Liver (tissue), 3 donors: ENCODE results near the gene PDCD2L.

Source experiments
- EGR1 ChIP-seq, 2 donors: IDR thresholded peaks; 2 replicates each; pipeline ENCODE4 v1.6.1; 2016 to 2018; ENCODE audit warnings: antibody characterized with exemption in 2 of 2, low read depth in 2 of 2
- FOXA1 ChIP-seq: IDR thresholded peaks from 2 replicates; pipeline ENCODE4 v1.6.1; 2016; ENCODE audit warnings: antibody characterized with exemption
- GABPA ChIP-seq, 2 donors: IDR thresholded peaks in 1 of 2; conservative IDR thresholded peaks in 1 of 2; 2 replicates each; pipeline ENCODE4 v1.6.1; 2016; ENCODE audit warnings: antibody characterized with exemption in 2 of 2, mild to moderate bottlenecking in 1 of 2, moderate library complexity in 1 of 2
- JUND ChIP-seq, 2 donors: IDR thresholded peaks; 2 replicates each; pipeline ENCODE4 v1.6.1; 2016; ENCODE audit warnings: antibody characterized with exemption in 2 of 2
- RAD21 ChIP-seq, 2 donors: IDR thresholded peaks; 2 replicates each; pipeline ENCODE4 v1.6.1; 2016; ENCODE audit warnings: antibody characterized with exemption in 2 of 2, mild to moderate bottlenecking in 2 of 2
- RXRA ChIP-seq, 2 donors: IDR thresholded peaks; 2 replicates each; pipeline ENCODE4 v1.6.1; 2017 to 2018; ENCODE audit warnings: antibody characterized with exemption in 2 of 2, mild to moderate bottlenecking in 1 of 2
- SP1 ChIP-seq: IDR thresholded peaks from 2 replicates; pipeline ENCODE4 v1.6.1; 2018; ENCODE audit warnings: antibody characterized with exemption, mild to moderate bottlenecking
- TAF1 ChIP-seq: conservative IDR thresholded peaks from 2 replicates; pipeline ENCODE4 v1.6.1; 2016; ENCODE audit warnings: antibody characterized with exemption, mild to moderate bottlenecking
- YY1 ChIP-seq: IDR thresholded peaks from 2 replicates; pipeline ENCODE4 v1.6.1; 2016; ENCODE audit warnings: antibody characterized with exemption, mild to moderate bottlenecking
- TF ChIP-seq, protein P1 (sequence below): fragments of 150-350 bp; IDR thresholded peaks from 2 replicates; pipeline ENCODE4 v1.5.1; 2017; ENCODE audit warnings: improper control_type of control experiment, low read depth, low read length; ENCODE audit not compliant: missing input control
- TF ChIP-seq, protein P2 (sequence below): IDR thresholded peaks from 2 replicates; pipeline ENCODE4 v1.6.1; 2016; ENCODE audit warnings: antibody characterized with exemption, mild to moderate bottlenecking
- TF ChIP-seq, protein P3 (sequence below): IDR thresholded peaks from 2 replicates; pipeline ENCODE4 v1.6.1; 2016; ENCODE audit warnings: antibody characterized with exemption
- TF ChIP-seq, protein P4 (sequence below): IDR thresholded peaks from 2 replicates; pipeline ENCODE4 v1.6.1; 2016; ENCODE audit warnings: antibody characterized with exemption
- TF ChIP-seq, protein P5 (sequence below): IDR thresholded peaks from 2 replicates; pipeline ENCODE4 v1.6.1; 2016; ENCODE audit warnings: antibody characterized with exemption
- donor health status: healthy.
- donor health status: healthy.

DNA sequence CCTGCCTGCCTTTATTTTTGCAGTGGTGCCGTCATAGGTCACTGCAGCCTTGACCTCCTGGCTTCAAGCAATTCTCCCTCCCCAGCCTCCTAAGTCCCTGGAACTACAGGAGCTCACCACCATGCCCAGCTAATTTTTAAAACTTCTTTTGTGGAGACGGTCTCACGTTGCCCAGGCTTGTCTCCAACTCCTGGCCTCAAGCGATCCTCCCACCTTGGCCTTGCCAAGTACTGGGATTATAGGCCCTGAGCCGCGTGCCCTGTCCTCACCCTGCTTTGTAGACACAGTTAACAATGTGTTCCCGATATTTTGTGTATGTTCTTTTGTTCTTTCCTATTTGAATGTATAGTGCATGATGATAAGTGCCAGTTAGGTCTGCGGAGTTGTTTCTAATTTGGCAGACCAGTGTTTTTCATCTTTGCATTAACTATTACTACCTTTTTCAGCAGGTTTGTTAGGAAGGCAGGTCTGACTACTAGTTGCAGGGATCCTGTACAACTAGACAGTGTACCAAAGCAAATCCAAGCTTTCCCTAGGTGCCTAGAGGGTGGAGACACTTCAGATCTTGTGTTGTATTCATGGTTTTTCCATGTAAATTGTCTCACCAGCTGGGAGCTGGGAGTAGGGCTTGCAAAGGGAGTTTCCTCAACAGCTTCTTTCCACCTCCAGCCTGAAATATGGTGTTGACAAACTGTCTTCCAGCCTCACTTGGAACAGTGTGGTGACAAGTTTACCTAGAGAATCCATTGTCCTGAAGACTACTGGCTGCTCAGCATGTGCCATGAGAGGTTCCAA lies 67.9 kb downstream of the PDCD2L start:
- TF ChIP-seq RAD21 (IDR thresholded peaks at IDR 0.05) (no peak), YY1 (no peak), EGR1 (IDR thresholded peaks at IDR 0.05; ENCODE audit: low read depth in 2 of 2) (no peak), FOXA1 (no peak), TAF1 (no peak), GABPA (IDR thresholded peaks at IDR 0.05 in 1 of 2, conservative IDR thresholded peaks at IDR 0.05 in 1 of 2) (no peak), RXRA (IDR thresholded peaks at IDR 0.05) (no peak), SP1 (no peak), JUND (IDR thresholded peaks at IDR 0.05) (no peak)
- TF ChIP-seq, protein P1, sequence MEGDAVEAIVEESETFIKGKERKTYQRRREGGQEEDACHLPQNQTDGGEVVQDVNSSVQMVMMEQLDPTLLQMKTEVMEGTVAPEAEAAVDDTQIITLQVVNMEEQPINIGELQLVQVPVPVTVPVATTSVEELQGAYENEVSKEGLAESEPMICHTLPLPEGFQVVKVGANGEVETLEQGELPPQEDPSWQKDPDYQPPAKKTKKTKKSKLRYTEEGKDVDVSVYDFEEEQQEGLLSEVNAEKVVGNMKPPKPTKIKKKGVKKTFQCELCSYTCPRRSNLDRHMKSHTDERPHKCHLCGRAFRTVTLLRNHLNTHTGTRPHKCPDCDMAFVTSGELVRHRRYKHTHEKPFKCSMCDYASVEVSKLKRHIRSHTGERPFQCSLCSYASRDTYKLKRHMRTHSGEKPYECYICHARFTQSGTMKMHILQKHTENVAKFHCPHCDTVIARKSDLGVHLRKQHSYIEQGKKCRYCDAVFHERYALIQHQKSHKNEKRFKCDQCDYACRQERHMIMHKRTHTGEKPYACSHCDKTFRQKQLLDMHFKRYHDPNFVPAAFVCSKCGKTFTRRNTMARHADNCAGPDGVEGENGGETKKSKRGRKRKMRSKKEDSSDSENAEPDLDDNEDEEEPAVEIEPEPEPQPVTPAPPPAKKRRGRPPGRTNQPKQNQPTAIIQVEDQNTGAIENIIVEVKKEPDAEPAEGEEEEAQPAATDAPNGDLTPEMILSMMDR, result no peak
- TF ChIP-seq, protein P2, sequence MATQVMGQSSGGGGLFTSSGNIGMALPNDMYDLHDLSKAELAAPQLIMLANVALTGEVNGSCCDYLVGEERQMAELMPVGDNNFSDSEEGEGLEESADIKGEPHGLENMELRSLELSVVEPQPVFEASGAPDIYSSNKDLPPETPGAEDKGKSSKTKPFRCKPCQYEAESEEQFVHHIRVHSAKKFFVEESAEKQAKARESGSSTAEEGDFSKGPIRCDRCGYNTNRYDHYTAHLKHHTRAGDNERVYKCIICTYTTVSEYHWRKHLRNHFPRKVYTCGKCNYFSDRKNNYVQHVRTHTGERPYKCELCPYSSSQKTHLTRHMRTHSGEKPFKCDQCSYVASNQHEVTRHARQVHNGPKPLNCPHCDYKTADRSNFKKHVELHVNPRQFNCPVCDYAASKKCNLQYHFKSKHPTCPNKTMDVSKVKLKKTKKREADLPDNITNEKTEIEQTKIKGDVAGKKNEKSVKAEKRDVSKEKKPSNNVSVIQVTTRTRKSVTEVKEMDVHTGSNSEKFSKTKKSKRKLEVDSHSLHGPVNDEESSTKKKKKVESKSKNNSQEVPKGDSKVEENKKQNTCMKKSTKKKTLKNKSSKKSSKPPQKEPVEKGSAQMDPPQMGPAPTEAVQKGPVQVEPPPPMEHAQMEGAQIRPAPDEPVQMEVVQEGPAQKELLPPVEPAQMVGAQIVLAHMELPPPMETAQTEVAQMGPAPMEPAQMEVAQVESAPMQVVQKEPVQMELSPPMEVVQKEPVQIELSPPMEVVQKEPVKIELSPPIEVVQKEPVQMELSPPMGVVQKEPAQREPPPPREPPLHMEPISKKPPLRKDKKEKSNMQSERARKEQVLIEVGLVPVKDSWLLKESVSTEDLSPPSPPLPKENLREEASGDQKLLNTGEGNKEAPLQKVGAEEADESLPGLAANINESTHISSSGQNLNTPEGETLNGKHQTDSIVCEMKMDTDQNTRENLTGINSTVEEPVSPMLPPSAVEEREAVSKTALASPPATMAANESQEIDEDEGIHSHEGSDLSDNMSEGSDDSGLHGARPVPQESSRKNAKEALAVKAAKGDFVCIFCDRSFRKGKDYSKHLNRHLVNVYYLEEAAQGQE, result no peak
- TF ChIP-seq, protein P3, sequence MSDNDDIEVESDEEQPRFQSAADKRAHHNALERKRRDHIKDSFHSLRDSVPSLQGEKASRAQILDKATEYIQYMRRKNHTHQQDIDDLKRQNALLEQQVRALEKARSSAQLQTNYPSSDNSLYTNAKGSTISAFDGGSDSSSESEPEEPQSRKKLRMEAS, result no peak
- TF ChIP-seq, protein P4, sequence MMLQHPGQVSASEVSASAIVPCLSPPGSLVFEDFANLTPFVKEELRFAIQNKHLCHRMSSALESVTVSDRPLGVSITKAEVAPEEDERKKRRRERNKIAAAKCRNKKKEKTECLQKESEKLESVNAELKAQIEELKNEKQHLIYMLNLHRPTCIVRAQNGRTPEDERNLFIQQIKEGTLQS, result no peak
- TF ChIP-seq, protein P5, sequence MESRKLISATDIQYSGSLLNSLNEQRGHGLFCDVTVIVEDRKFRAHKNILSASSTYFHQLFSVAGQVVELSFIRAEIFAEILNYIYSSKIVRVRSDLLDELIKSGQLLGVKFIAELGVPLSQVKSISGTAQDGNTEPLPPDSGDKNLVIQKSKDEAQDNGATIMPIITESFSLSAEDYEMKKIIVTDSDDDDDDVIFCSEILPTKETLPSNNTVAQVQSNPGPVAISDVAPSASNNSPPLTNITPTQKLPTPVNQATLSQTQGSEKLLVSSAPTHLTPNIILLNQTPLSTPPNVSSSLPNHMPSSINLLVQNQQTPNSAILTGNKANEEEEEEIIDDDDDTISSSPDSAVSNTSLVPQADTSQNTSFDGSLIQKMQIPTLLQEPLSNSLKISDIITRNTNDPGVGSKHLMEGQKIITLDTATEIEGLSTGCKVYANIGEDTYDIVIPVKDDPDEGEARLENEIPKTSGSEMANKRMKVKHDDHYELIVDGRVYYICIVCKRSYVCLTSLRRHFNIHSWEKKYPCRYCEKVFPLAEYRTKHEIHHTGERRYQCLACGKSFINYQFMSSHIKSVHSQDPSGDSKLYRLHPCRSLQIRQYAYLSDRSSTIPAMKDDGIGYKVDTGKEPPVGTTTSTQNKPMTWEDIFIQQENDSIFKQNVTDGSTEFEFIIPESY, result no peak
